ENCODE data around the gene SLC25A41. TPM values are rescaled to one million over a fixed set of nuclear protein-coding genes. Genes with fewer than 3 reads are reported as not detected.
A peak's percentile ranks its signal among the peaks of the same experiment; 100 is the strongest.

Gene SLC25A41
- total RNA-seq, 6 experiments from 2014 or later, result 0.18 to 0.60 (median 0.56) TPM; not detected in 3

GRCh38 chr19:6480848-6481415 lies 47.4 kb upstream of the SLC25A41 start:
- H3K27me3 ChIP-seq, result no peaks in the 10 kb centered on the region
- intact Hi-C loops (cut with DNase I), result no loop called here
- H3K4me3 ChIP-seq, result peak overlapping the region; percentile 22 to 32 (median 23)
- H3K9me3 ChIP-seq, result peaks cover 0 to 2% (median 0%) of the 10 kb centered on the region in 4 donors
- ATAC-seq, result no peak
- no peaks in the 10 kb centered on the region for H3K4me1 ChIP-seq
- no peak for TF ChIP-seq CTCF (IDR thresholded peaks at IDR 0.05)
- TF ChIP-seq POLR2A (IDR thresholded peaks at IDR 0.05), result no peak
- no peak for DNase-seq
- 60% methylated on average over 8 of the region's 10 CpGs for WGBS (ENCODE audit: insufficient coverage, low coverage, low lambda C conversion rate, missing lambda C conversion rate)
- peak overlapping the region in 1 of 3 donors; percentile 49 for H3K27ac ChIP-seq
- H3K36me3 ChIP-seq, result no peaks in the 10 kb centered on the region

GRCh38 chr19:6479836-6480398 lies 46.4 kb upstream of the SLC25A41 start:
- Histone ChIP-seq H3K27me3 (no peaks in the 10 kb centered on the region), H3K27ac (no peak overlapping the region), H3K4me3 (no peak overlapping the region), H3K4me1 (no peaks in the 10 kb centered on the region), H3K36me3 (no peaks in the 10 kb centered on the region), H3K9me3 (no peaks in the 10 kb centered on the region)
- DNase-seq, result no peak
- no peak for ATAC-seq
- no peak for TF ChIP-seq POLR2A (IDR thresholded peaks at IDR 0.05)
- no peak for TF ChIP-seq CTCF (IDR thresholded peaks at IDR 0.05)
- intact Hi-C loops (cut with DNase I), result no loop called here
- 87% methylated on average over 2 of the region's 7 CpGs for WGBS (ENCODE audit: insufficient coverage, low coverage, low lambda C conversion rate, missing lambda C conversion rate)

GRCh38 chr19:6478815-6479214 lies 45.3 kb upstream of the SLC25A41 start:
- H3K27ac ChIP-seq, result no peak overlapping the region
- no peak for DNase-seq
- no peaks in the 10 kb centered on the region for H3K36me3 ChIP-seq
- no peaks in the 10 kb centered on the region for H3K27me3 ChIP-seq
- no peaks in the 10 kb centered on the region for H3K4me1 ChIP-seq
- no peaks in the 10 kb centered on the region for H3K9me3 ChIP-seq
- no peak for TF ChIP-seq CTCF (IDR thresholded peaks at IDR 0.05)
- no peak for TF ChIP-seq POLR2A (IDR thresholded peaks at IDR 0.05)
- no CpG with 5 or more reads among the region's 13 CpGs for WGBS (ENCODE audit: insufficient coverage, low coverage, low lambda C conversion rate, missing lambda C conversion rate)
- intact Hi-C loops (cut with DNase I), result no loop called here
- ATAC-seq, result no peak
- no peak overlapping the region for H3K4me3 ChIP-seq

- no peak for ATAC-seq
- 42% methylated on average over 13 of the region's 29 CpGs for WGBS (ENCODE audit: insufficient coverage, low coverage, low lambda C conversion rate, missing lambda C conversion rate)
These were observed 43.4 kb upstream of the SLC25A41 start for GRCh38 chr19:6476896-6477431.

More at GRCh38 chr19:6476896-6477431, 43.4 kb upstream of the SLC25A41 start:
- Histone ChIP-seq H3K27me3 (no peaks in the 10 kb centered on the region), H3K27ac (no peak overlapping the region), H3K4me1 (no peaks in the 10 kb centered on the region), H3K4me3 (peak overlapping the region in 2 of 3 donors; percentile 35 to 42), H3K9me3 (no peaks in the 10 kb centered on the region), H3K36me3 (no peaks in the 10 kb centered on the region)
- no peak for DNase-seq
- no peak for TF ChIP-seq POLR2A (IDR thresholded peaks at IDR 0.05)
- TF ChIP-seq CTCF (IDR thresholded peaks at IDR 0.05), result no peak
- intact Hi-C loops (cut with DNase I), result no loop called here

Measured in right lobe of liver (tissue), 6 donors.